Colon (tissue), 2 donors: Measurements from ENCODE around the gene NAMPT.

Experiments used
- FAIRE-seq: peaks from 2 replicates; lab custom pipeline; 2012; peaks lifted over from hg19 to GRCh38; lab: Jason Lieb, UNC
- donor health status: control.
- donor health status: control.

Gene NAMPT

DNA sequence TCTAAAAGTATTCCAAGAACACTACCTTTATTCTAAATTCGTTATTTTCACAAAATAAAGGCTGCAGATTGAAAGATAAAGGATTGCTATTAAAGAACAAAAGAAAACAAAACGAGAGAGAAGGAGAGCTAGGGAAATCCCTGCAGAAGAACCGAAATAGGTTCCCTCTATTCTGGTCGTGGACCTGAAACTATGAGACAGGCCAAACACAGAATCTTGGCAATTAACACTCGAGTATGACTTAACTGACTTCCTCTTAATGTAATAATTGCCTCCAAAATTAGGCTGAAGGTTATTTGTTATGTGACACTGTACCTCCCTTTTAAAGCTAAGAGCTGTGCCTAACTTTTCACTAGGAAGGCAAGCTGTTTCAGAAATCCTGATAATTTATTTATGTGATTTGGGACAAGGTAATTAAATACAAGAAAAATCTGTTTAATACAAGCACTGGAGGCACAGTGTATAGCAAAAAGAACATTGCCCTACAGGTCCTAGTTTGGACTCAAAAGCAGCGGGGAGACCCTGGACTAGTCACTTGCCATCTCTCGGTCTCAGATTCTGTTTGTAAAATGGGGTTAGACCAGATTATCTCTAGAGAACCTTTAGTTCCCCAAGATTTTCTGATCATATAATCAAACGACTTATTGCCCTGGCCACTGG lies 11.6 kb downstream of the NAMPT start:
- no peak for FAIRE-seq

- FAIRE-seq = no peak
These were observed 14.4 kb downstream of the NAMPT start for GRCh38 chr7:106270122-106270977.

GRCh38 chr7:106269254-106269961 lies 15.4 kb downstream of the NAMPT start:
- FAIRE-seq = no peak

- no peak for FAIRE-seq
These were observed 19.6 kb downstream of the NAMPT start for GRCh38 chr7:106265133-106265532.

GRCh38 chr7:106262221-106262881 lies 22.4 kb downstream of the NAMPT start:
- FAIRE-seq = no peak

DNA sequence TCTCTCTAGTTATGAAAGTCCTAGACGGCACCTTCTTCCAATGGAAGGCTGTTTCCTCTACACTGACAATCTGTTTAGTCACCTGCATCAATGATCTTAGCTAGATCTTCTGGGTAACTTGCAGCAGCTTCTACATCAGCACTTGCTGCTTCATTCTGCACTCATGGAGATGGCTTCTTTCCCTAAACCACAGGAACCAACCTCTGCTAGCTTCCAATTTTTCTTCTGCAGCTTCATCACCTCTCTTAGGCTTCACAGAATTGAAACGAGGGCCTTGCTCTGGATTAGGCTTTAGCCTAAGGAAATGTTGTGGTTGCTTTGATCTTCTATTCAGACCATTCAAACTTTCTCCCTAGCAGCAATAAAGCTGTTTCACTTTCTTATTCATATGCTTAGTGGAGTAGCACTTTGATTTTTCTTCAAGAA lies 24.6 kb downstream of the NAMPT start:
- FAIRE-seq = no peak

- FAIRE-seq = no peak
These were observed 26.0 kb downstream of the NAMPT start for GRCh38 chr7:106258789-106259188.

GRCh38 chr7:106257752-106258151 lies 27.0 kb downstream of the NAMPT start:
- no peak for FAIRE-seq

GRCh38 chr7:106256144-106256543 lies 28.6 kb downstream of the NAMPT start:
- no peak for FAIRE-seq

DNA sequence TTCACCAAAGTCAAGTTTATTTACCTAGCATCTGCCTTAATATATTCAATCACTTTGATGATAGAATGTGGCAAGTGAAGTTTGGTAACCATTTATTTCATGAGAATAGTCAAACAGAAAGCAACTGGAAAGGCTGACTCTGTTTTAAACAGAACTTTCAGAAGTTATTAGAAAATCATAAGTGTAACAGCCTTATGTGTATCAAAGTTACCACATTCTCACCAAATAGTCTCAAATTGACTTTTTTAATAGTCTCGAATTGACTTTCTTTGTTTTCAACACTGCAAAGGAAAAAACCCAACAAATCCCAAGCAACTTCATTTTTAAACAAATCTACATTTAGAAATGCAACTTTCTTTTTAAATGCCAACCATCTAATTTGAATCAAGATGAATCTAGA lies 29.5 kb downstream of the NAMPT start:
- no peak for FAIRE-seq

DNA sequence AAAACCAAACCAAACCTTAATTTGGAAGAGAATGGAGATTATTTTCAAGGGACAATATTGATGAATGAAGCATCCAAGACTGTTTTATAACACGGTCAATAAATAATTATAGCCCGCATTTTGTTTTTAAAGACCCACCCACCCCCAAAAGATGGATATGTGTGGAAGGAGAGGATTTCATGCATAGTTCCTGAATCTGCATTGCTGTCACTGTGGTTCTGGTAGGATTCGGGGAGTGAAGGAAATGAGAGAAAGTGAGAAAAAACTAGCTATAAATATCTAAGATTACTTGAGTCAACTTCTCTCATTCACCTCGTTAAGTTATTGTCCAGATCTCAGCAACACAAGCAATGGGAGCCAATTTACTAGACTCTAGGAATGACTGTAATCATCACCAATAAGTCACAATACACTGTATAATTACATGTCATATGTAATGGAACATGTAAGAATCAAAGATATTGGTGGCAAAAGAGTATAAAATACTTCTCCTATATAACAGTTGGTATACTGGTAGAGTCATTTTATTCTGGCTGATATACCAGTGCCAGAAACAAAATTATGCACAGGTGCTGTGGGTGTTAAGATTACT lies 30.2 kb downstream of the NAMPT start:
- FAIRE-seq = no peak

DNA sequence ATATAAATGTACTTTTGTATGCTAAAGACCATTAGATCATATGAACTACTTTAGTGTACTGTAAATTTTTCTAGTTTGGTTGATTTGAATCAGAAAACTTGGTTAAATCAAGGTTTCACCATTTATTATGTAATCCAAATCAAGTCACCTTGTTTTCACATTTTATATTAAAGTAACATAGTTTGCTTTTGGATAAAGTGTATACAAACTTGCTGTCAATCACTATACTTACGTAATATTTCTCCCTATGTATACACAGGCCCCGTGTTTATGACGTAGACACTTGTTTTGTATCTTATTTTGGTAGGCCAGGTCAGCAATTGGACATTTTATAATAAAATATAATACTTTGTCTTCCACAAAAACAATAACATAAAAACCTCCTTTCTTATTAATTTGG lies 32.2 kb downstream of the NAMPT start:
- no peak for FAIRE-seq

DNA sequence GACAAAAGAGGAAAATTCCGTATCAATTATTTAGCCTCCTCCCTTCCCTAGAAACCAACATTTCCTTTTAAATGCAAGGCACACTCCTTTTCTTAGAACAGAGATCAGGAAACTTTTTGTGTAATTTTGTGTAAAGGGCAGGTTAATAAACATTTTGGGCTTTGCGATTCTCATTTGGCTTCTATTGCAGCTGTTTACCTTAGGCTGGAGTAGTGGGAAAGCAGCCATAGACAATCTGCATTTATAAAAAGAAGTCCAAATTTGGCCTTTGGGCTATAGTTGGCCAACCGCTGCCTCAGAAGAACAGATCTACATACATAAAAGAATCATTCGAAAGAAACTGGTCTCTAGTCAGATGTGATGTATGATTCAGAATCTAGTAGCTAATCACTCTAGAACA lies 35.3 kb downstream of the NAMPT start:
- FAIRE-seq = no peak

DNA sequence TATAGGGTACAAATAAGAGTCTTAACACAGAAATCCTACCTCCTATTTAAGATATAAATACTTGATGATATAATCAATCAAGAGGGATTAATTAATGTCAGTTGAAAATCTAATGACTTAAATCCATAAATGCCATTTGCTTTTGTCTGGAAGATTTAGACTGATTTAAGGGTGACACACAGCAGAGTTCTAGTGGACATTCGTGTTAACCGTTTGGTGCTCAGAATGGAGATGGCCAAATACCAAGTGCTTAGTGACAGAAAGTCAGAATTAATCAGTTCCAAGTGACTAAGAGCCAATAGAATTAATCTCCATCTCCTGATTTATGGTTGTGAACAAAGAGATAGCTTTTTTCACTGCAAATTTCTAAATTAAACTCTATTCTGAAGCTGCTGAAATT lies 36.2 kb downstream of the NAMPT start:
- no peak for FAIRE-seq

- no peak for FAIRE-seq
These were observed 36.9 kb downstream of the NAMPT start for GRCh38 chr7:106247841-106248240.

DNA sequence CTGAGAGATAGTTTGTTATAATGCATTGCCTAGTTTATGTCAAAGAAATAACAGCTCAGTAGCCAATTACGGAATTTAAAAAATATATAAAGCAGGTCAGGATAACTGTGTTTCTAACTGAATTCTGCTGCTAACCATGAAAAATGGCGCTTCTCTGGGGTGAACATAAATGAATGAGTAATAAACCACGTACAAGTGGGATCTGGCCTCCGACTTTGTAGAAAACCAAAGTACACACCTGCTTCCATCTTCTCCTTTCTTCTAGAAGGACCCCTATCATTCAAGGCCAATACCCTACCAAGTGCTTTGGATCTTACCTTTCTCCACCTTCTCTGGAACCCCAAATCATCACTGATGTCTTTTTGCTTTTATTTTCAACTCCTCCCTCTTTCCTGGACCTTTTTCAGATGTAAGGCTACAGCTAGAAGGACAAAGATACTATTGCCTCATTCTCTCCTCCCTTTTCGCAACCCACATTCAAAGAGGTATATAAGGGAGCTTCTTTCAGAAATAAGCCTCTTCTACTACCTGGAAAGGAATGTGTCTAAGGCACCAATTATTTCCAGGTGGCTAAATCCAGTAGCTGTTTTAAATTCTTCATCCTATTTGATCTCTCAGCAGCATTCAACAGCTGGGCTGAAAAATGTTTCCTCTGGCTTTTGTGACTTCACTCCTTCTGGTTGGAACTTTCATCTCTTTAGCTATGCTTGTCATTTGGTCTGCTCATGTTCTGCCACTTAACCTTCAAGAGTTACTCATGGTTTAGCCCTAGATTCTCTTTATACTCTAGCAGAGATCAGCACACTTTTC lies 37.7 kb downstream of the NAMPT start:
- FAIRE-seq = no peak

DNA sequence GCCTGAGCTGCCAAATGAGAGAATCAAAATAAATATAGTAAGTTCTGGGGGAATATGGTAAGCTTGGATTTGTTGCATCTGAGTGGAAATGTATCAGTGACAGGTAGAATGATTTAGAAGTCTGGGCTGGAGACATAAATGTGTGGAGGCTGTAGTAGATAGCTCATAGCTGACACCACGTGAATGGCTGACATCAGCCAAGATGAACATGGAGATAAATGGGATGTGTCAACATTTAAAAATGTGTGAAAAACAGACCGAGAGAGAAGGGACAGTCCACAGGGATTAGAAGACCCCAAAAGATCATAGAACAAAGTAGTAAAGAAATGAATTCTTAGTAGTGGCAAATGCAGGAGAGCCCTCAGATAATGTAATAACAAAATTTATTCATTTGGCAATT lies 40.9 kb downstream of the NAMPT start:
- no peak for FAIRE-seq

DNA sequence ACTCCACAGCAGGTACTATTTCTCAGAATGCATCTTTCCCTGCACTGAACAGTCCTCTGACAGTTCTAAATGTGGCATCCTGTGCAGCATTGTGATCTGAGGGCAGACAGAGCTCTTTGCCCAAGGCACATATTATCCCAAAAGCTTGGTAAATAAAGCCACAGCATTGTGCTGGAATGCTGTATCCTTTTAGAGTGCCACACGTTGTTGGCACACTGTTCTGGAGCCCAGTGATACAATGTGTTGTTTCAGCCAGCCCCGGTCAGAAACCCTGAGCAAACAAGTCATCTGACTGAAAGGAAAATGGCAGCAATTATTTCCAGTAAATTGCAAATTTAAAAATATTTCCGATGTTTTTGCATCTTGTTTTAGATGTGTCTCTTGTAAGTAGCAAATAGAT lies 45.4 kb downstream of the NAMPT start:
- no peak for FAIRE-seq

DNA sequence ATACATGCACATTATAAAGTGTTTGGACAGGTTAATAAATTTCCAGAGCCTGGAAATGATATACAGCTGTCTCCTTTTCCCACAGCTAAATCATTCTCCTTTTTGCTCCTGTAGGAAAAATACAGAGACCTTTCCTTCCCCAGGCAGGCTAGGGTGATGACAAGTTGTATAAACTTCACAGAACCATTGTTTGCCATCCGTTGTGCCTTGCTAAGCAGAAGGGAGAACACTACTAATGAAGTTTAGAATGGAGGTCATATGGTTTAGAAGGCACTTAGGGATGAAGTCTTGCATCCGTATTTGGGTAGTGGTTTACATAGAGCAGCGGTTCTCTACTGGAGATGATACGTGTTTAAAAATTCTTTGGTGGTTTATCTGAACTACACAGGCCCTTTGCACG lies 46.0 kb downstream of the NAMPT start:
- no peak for FAIRE-seq

GRCh38 chr7:106236065-106236464 lies 48.7 kb downstream of the NAMPT start:
- FAIRE-seq = no peak

DNA sequence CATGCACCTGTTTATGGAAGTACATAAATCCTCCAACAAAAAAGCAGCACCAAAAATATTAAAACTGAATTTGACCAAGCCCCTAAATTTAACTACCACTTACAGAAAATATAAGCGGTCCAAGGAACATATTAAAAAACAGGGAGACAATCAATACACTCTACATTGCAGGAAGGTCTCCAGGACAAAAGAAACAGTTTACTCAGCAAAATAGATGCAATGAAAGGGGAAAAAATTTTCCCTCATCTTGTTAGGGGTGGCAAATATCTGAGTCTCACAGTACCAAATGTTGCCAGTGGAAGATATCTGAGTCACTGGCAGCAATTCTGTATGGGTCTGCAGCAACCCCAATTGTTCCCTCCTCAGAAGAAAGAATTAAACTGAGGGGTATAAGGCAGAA lies 50.4 kb downstream of the NAMPT start:
- no peak for FAIRE-seq
